Astrocyte (in vitro differentiated cells and primary cell): ENCODE measurements around the gene MICAL3.

ENCODE experiments used
- CTCF ChIP-seq: IDR thresholded peaks from 2 replicates; pipeline ENCODE4 v1.5.1; 2011; ENCODE audit warnings: low read depth, mild to moderate bottlenecking, inconsistent platforms, low read length, moderate library complexity; ENCODE audit not compliant: insufficient read depth
- EZH2 ChIP-seq: IDR thresholded peaks from 2 replicates; pipeline ENCODE4 v1.6.1; 2012; ENCODE audit warnings: mild to moderate bottlenecking, low read length, inconsistent platforms; ENCODE audit not compliant: insufficient read depth

GRCh38 chr22:17997456-17997855 is 26.9 kb downstream of the MICAL3 start:
- no peak for TF ChIP-seq EZH2
- no peak for TF ChIP-seq CTCF
